Heart right ventricle (tissue), 16 donors: ENCODE data around the gene ADAMTS17. TPM values are rescaled to one million over a fixed set of nuclear protein-coding genes. Genes with fewer than 3 reads are reported as not detected.

ENCODE experiments used
- ATAC-seq, 8 donors: fragments of 200-7000 bp; cut with Tn5 transposase; one replicate each; pipeline ENCODE4 v1.9.1; 2020; ENCODE audit warnings: mild to moderate bottlenecking in 8 of 8, moderate library complexity in 8 of 8, moderate number of reproducible peaks in 1 of 8
- DNase-seq, 2 donors: peaks; one replicate each; pipeline ENCODE4 v3.0.0-alpha.2; 2020
- H3K27ac ChIP-seq, 10 donors: fragments of 200-600 bp; sonication (generic) in 2 of 10; one replicate each; pipeline versions ENCODE4 v1.5.0 to v1.8.0; 2020 to 2022; ENCODE audit warnings: mild to moderate bottlenecking in 3 of 10
- H3K27me3 ChIP-seq, 7 donors: fragments of 200-600 bp; one replicate each; pipeline ENCODE4 v1.8.0; 2021 to 2022; ENCODE audit warnings: mild to moderate bottlenecking in 2 of 7
- H3K36me3 ChIP-seq, 9 donors: fragments of 200-600 bp; sonication (generic) in 1 of 9; one replicate each; pipeline versions ENCODE4 v1.5.0 to v1.8.0; 2020 to 2022; ENCODE audit warnings: mild to moderate bottlenecking in 2 of 9
- H3K4me1 ChIP-seq, 9 donors: fragments of 200-600 bp; sonication (generic) in 1 of 9; one replicate each; pipeline versions ENCODE4 v1.5.0 to v1.8.0; 2020 to 2022; ENCODE audit warnings: mild to moderate bottlenecking in 4 of 9
- H3K4me3 ChIP-seq, 10 donors: fragments of 200-600 bp; sonication (generic) in 2 of 10; one replicate each; pipeline versions ENCODE4 v1.5.0 to v1.8.0; 2020 to 2022; ENCODE audit warnings: mild to moderate bottlenecking in 7 of 10, moderate library complexity in 2 of 10
- H3K9me3 ChIP-seq, 11 donors: fragments of 200-600 bp in 10 of 11; sonication (generic) in 2 of 11; one replicate each; pipeline versions ENCODE4 v1.5.0 to v1.8.0; 2013 to 2022; ENCODE audit warnings: mild to moderate bottlenecking in 2 of 11, control low read depth in 1 of 11, moderate library complexity in 1 of 11
- WGBS, 2 donors: extraction: QIAGEN DNeasy Blood & Tissue Kit; methylation state at CpG; one replicate each; pipeline ENCODE4 v1.1.7; 2013; ENCODE audit warnings: inconsistent platforms in 1 of 2; 5-methylcytosine and 5-hydroxymethylcytosine counted together
- intact Hi-C, 10 donors: fragments of 100-400 bp; cut with DNase I; formaldehyde crosslinking; loops; one replicate each; pipeline versions ENCODE4 v1.11.1 to v1.14.2; 2022
- polyA plus RNA-seq, 2 donors: library from polyadenylated mRNA; stranded (reverse); fragments of 200-250 nt; gene quantifications; one replicate each; pipeline ENCODE4 v1.2.3, GENCODE V29; 2013
- total RNA-seq, 10 donors: library from RNA; stranded (reverse); fragmentation: NEBNext Ultra II Directional in 3 of 10; extraction: Animal tissue kit (Norgen Biotek cat#: 25700) in 3 of 10; gene quantifications; one replicate each; pipeline versions ENCODE4 v1.2.1 to v1.2.4, GENCODE V29; 2021 to 2023
- TF ChIP-seq, protein P1 (sequence below), 9 donors: fragments of 200-600 bp; sonication (generic) in 2 of 9; IDR thresholded peaks; one replicate each; pipeline versions ENCODE4 v1.5.0 to v1.8.0; 2021 to 2022; ENCODE audit warnings: antibody characterized with exemption in 9 of 9, mild to moderate bottlenecking in 5 of 9, moderate library complexity in 1 of 9
- donor health status: Arrhythmogenic right ventricular cardiomyopathy.
- donor health status: ischemic (EF 13 %, LVEDD 7.1; RV severe dilation, severe dysfunction).
- donor health status: healthy with polysubstance abuse.
- donor health status: DM: no; HTN: yes; CAD: no.
- donor health status: DM: no; HTN: no; CAD: no.
- donor health status: ischemic (EF 25% LVEDD 6.9; RV normal size, moderate dysfunction).
- donor health status: ischemic (EF 25% LVEDD 5.7; RV mildly dilated, moderate dysfunction).
- donor health status: healthy.
- donor health status: DM: yes; HTN: yes; CAD: no.
- donor health status: Ischemic cardiomyopathy.
- donor health status: ischemic (EF 35%, LVEDD 5.7; RV mildly dilated, moderate dysfunction).
- donor health status: nonischemic (EF 11% LVEDD 7.7; RV severe dilation, severe dysfunction).
- donor health status: DM: yes; HTN: yes; CAD: no.
- donor health status: PGD.
- donor health status: ischemic (EF 29% LVEDD 5.4; RV normal size, mild dysfunction).
- donor health status: nonischemic (EF 23%, LVEDD 6.1; RV moderate dilation, normal function).

ADAMTS17 gene
- total and polyA plus RNA-seq, 12 donors: 0.47 to 5.0 (median 1.2) TPM

DNA sequence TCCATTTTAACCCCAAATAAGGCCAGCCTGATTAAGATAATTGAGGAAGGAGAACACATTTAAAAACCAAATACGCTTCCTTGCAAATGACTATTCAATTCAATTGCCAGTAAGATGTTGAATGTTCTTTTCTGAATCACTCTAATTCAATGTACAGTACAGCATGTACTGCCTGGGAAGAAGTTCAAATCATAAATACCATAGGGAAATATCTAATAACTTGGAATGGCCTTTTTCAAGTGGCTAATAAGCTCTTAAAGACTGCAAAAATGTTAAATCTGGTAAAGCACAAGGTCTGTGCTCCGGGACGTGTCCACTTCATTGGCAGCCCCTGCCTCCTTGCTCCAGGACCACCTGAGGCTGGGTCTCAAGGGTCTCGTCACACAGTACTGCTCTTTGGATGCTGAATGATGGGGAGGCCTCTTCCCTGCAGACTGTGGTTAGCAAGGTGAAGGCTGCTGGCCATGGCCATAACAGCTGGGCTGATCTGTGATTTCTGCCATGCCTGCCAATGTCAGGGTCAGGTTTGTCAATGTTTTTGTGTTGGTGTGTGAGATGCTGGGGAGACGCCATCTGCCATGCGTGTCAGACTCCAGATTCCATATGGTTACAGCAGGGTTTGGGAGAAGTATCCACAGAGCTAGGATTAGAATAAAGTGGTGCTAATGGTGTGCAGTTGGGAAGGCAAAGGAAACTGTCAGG, 300.5 kb downstream of the ADAMTS17 start:
- H3K27me3 ChIP-seq: no peaks in the 10 kb centered on the region
- TF ChIP-seq, protein P1, sequence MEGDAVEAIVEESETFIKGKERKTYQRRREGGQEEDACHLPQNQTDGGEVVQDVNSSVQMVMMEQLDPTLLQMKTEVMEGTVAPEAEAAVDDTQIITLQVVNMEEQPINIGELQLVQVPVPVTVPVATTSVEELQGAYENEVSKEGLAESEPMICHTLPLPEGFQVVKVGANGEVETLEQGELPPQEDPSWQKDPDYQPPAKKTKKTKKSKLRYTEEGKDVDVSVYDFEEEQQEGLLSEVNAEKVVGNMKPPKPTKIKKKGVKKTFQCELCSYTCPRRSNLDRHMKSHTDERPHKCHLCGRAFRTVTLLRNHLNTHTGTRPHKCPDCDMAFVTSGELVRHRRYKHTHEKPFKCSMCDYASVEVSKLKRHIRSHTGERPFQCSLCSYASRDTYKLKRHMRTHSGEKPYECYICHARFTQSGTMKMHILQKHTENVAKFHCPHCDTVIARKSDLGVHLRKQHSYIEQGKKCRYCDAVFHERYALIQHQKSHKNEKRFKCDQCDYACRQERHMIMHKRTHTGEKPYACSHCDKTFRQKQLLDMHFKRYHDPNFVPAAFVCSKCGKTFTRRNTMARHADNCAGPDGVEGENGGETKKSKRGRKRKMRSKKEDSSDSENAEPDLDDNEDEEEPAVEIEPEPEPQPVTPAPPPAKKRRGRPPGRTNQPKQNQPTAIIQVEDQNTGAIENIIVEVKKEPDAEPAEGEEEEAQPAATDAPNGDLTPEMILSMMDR (IDR thresholded peaks at IDR 0.05): no peak
- no peaks in the 10 kb centered on the region for H3K36me3 ChIP-seq
- no peak for ATAC-seq
- H3K4me1 ChIP-seq: peaks cover 0 to 14% (median 4%) of the 10 kb centered on the region in 9 donors
- 92% methylated on average over 6 of the region's 6 CpGs for WGBS, 2 donors
- intact Hi-C loops: no loop called here
- no peak overlapping the region for H3K27ac ChIP-seq
- no peaks in the 10 kb centered on the region for H3K9me3 ChIP-seq
- no peak for DNase-seq
- no peak overlapping the region for H3K4me3 ChIP-seq

DNA sequence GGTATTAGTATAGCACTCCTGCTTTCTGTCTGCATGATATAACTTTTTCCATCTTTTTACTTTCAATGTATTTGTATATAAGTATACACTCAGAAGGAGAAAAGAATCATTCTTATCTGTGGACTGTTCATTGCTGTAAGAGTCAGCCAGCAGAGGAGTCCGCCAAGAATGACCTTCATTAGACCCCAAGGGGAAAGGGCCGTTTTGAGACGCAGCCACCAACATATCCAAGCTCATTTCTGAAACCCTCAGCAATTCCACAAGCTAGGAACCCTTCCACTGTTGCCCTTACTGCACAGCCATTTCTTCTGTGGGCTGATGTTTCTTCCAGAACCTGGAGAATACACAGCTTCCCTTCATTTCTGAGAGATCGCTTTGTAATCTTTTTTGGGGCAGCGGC, 301.8 kb downstream of the ADAMTS17 start:
- TF ChIP-seq, protein P1 (IDR thresholded peaks at IDR 0.05): no peak
- H3K9me3 ChIP-seq: no peaks in the 10 kb centered on the region
- no peak overlapping the region for H3K4me3 ChIP-seq
- no peak overlapping the region for H3K27ac ChIP-seq
- WGBS, 2 donors: 61 to 74% methylated on average over 5 of the region's 5 CpGs
- H3K36me3 ChIP-seq: no peaks in the 10 kb centered on the region
- H3K27me3 ChIP-seq: no peaks in the 10 kb centered on the region
- H3K4me1 ChIP-seq: peaks cover 0 to 14% (median 4%) of the 10 kb centered on the region in 9 donors
- DNase-seq (no peak), ATAC-seq (no peak)
- intact Hi-C loops: no loop called here

DNA sequence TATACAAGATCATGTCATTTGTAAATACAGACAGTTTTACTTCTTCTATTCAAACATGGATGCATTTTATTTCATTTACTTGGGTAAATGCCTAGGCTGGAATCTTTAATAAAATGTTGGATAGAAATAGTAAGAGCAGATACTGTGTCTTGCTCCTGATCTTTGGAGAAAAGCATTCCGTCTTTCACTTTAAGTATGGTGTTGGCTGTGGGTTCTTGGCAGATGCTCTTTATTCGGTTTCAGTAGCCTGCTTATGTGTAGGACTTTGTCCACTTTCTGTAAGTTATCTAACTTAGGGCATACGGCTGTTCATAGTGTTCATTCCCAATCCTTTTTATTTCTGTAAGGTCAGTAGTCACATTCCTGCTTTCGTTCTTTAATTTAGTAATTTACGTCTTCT, 303.0 kb downstream of the ADAMTS17 start:
- Histone ChIP-seq H3K4me1 (peaks cover 0 to 15% (median 7%) of the 10 kb centered on the region in 9 donors), H3K4me3 (no peak overlapping the region), H3K27ac (no peak overlapping the region), H3K27me3 (no peaks in the 10 kb centered on the region), H3K36me3 (no peaks in the 10 kb centered on the region), H3K9me3 (no peaks in the 10 kb centered on the region)
- TF ChIP-seq, protein P1 (IDR thresholded peaks at IDR 0.05): no peak
- intact Hi-C loops: no loop called here
- no peak for ATAC-seq
- WGBS, 2 donors: 80 to 83% methylated on average over 5 of the region's 5 CpGs
- no peak for DNase-seq

DNA sequence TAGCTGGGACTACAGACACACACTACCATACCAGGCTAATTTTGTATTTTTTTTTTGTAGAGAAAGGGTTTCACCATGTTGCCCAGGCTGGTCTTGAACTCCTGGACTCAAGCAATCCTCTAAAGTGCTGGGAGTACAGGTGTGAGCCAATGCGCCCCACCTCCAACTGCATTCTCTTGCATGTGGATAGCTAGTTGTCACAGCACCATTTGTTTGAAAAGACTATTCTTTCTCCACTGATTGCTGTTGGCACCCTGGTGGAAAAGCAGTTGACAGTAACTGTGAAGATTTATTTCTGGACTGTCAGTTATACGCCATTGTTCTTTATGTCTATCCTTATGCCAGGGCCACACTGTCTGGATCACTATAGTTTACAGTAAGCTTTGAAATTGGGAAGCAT, 303.9 kb downstream of the ADAMTS17 start:
- H3K27ac ChIP-seq: no peak overlapping the region
- intact Hi-C loops: no loop called here
- no peaks in the 10 kb centered on the region for H3K36me3 ChIP-seq
- no peaks in the 10 kb centered on the region for H3K9me3 ChIP-seq
- no peak for DNase-seq
- H3K4me1 ChIP-seq: peaks cover 0 to 11% (median under 1%) of the 10 kb centered on the region in 9 donors
- H3K27me3 ChIP-seq: no peaks in the 10 kb centered on the region
- no peak for ATAC-seq
- TF ChIP-seq, protein P1 (IDR thresholded peaks at IDR 0.05): no peak
- H3K4me3 ChIP-seq: no peak overlapping the region
- 92% methylated on average over 2 of the region's 2 CpGs for WGBS, 2 donors
